ENCODE results near the gene PDE6A.

GRCh38 chr5:149963729-149964128 lies 19.1 kb upstream of the PDE6A start:
- no peak for TF ChIP-seq YY1 (tag by site-specific recombination; IDR thresholded peaks at IDR 0.05)
- TF ChIP-seq CTCF (tag by site-specific recombination; IDR thresholded peaks at IDR 0.05): no peak
- no peak for TF ChIP-seq ZNF311 (tag by site-specific recombination; IDR thresholded peaks at IDR 0.05; ENCODE audit: borderline replicate concordance)
- no peak for TF ChIP-seq KLF7 (tag by site-specific recombination; IDR thresholded peaks at IDR 0.05; ENCODE audit: borderline replicate concordance)
- no peak for TF ChIP-seq SP2 (tag by site-specific recombination; IDR thresholded peaks at IDR 0.05)

Measured in HEK293 (cell line).